Activated CD8-positive, alpha-beta memory T cell treated with anti-CD3 and anti-CD28 coated beads, Interleukin-2, amount 50 U/mL, for 24 hours (primary cell): ENCODE results near the gene KIF1C.
A peak's percentile ranks its signal among the peaks of the same experiment; 100 is the strongest.
"Not testable (repeated sequence)": the region's sequence is repeated elsewhere in the genome, so short reads cannot be mapped to it uniquely, and the experiment has no call there.

ENCODE experiments used
- DNase-seq: peaks from one replicate; pipeline ENCODE4 v3.0.0-alpha.2; 2020; ENCODE audit errors: extremely low read depth

Gene KIF1C

GRCh38 chr17:5002121-5002788 is 4.5 kb downstream of the KIF1C start:
- no peak for DNase-seq

- no peak for DNase-seq
Observed at GRCh38 chr17:5003214-5003867, 5.6 kb downstream of the KIF1C start.

GRCh38 chr17:5011928-5012327 is 14.2 kb downstream of the KIF1C start:
- DNase-seq: no peak

- no peak for DNase-seq
Observed at GRCh38 chr17:5014357-5014756, 16.6 kb downstream of the KIF1C start.

GRCh38 chr17:5019475-5019956 is 21.8 kb downstream of the KIF1C start:
- DNase-seq: no peak

GRCh38 chr17:5020502-5021023 is 22.8 kb downstream of the KIF1C start:
- no peak for DNase-seq

- DNase-seq: no peak
Observed at GRCh38 chr17:5022171-5022711, 24.5 kb downstream of the KIF1C start.

- no peak for DNase-seq
Observed at GRCh38 chr17:5023588-5024147, 25.9 kb downstream of the KIF1C start.

- no peak for DNase-seq
Observed at GRCh38 chr17:5024604-5025003, 26.9 kb downstream of the KIF1C start.

- DNase-seq: no peak
Observed at GRCh38 chr17:5027299-5027698, 29.5 kb downstream of the KIF1C start.

- no peak for DNase-seq
Observed at GRCh38 chr17:5027916-5028315, 30.2 kb downstream of the KIF1C start.

GRCh38 chr17:5030168-5030567 is 32.4 kb downstream of the KIF1C start:
- not testable (repeated sequence) for DNase-seq

GRCh38 chr17:5031365-5032082 is 33.8 kb downstream of the KIF1C start:
- DNase-seq: peak; percentile 55

GRCh38 chr17:5032865-5033264 is 35.1 kb downstream of the KIF1C start:
- DNase-seq: no peak

GRCh38 chr17:5033352-5034015 is 35.7 kb downstream of the KIF1C start:
- no peak for DNase-seq

GRCh38 chr17:5034063-5034462 is 36.3 kb downstream of the KIF1C start:
- DNase-seq: no peak

GRCh38 chr17:5034651-5035050 is 36.9 kb downstream of the KIF1C start:
- DNase-seq: no peak

- no peak for DNase-seq
Observed at GRCh38 chr17:5035315-5035714, 37.6 kb downstream of the KIF1C start, which contains the start of gene SLC52A1. TSS of gene SLC52A1 (minus strand) at chr17:5035426. CDS start at chr17:5034606, 820 bp downstream.

GRCh38 chr17:5042157-5043022 is 44.6 kb downstream of the KIF1C start:
- DNase-seq: no peak

GRCh38 chr17:5043524-5043923 is 45.8 kb downstream of the KIF1C start:
- no peak for DNase-seq
